Measurements from ENCODE around the gene GARIN5A. TPM values are rescaled to one million over a fixed set of nuclear protein-coding genes. Genes with fewer than 3 reads are reported as not detected.

Gene GARIN5A
- total RNA-seq, 1 donor from 2014 or later: 2.0 TPM

DNA sequence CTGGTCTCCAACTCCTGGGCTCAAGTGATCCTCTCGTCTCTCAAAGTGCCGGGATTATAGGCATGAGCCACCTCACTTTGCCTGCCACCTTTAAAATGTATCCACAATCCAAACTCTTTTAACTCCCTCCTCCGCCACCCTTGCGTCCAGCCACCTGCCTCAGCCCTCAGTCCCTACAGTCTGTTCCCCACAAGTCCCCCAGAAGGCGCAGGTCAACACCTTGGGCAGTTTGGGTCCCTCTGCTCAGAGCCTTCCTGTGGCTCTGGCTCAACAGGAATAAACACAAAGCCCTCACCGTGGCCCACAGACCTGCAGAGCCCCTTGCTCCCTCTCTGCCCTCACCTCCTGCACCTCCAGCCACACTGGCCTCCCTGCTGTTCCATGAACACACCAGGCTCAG, 7.8 kb downstream of the GARIN5A start:
- no peaks in the 10 kb centered on the region for H3K36me3 Mint-ChIP-seq (ENCODE audit: unreplicated experiment)
- H3K4me3 Mint-ChIP-seq (ENCODE audit: unreplicated experiment): no peak overlapping the region
- no peaks in the 10 kb centered on the region for H3K9me3 Mint-ChIP-seq (ENCODE audit: unreplicated experiment)
- H3K4me1 Mint-ChIP-seq (ENCODE audit: unreplicated experiment): no peaks in the 10 kb centered on the region
- H3K27ac Mint-ChIP-seq (ENCODE audit: unreplicated experiment): no peak overlapping the region
- TF ChIP-seq, protein P1, sequence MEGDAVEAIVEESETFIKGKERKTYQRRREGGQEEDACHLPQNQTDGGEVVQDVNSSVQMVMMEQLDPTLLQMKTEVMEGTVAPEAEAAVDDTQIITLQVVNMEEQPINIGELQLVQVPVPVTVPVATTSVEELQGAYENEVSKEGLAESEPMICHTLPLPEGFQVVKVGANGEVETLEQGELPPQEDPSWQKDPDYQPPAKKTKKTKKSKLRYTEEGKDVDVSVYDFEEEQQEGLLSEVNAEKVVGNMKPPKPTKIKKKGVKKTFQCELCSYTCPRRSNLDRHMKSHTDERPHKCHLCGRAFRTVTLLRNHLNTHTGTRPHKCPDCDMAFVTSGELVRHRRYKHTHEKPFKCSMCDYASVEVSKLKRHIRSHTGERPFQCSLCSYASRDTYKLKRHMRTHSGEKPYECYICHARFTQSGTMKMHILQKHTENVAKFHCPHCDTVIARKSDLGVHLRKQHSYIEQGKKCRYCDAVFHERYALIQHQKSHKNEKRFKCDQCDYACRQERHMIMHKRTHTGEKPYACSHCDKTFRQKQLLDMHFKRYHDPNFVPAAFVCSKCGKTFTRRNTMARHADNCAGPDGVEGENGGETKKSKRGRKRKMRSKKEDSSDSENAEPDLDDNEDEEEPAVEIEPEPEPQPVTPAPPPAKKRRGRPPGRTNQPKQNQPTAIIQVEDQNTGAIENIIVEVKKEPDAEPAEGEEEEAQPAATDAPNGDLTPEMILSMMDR (IDR thresholded peaks at IDR 0.05): no peak
- DNase-seq (ENCODE audit: extremely low spot score, unreplicated experiment): no peak
- no peaks in the 10 kb centered on the region for H3K27me3 Mint-ChIP-seq (ENCODE audit: unreplicated experiment)

DNA sequence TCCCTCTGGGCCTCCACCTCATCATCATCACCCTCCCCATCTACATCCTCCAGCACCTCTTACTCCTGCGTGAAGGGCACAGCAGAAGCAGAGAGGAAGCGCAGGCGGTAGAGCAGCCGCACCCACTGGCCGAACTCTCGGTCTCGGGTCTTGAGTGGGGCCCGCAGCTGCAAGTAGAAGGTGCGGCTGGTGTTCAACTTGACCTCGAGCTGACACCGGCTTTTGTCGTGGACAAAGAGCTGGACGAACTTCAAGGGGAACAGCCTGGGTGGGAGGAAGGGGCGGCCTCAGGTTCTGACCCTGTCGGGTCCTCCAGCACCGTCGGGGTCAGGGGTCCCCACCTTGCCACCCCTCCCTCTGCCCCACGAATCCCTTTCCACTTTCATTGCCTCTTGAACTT, 9.1 kb downstream of the GARIN5A start:
- Mint-ChIP-seq H3K27me3 (ENCODE audit: unreplicated experiment) (no peaks in the 10 kb centered on the region), H3K27ac (ENCODE audit: unreplicated experiment) (no peak overlapping the region), H3K9me3 (ENCODE audit: unreplicated experiment) (no peaks in the 10 kb centered on the region), H3K4me1 (ENCODE audit: unreplicated experiment) (no peaks in the 10 kb centered on the region), H3K36me3 (ENCODE audit: unreplicated experiment) (no peaks in the 10 kb centered on the region), H3K4me3 (ENCODE audit: unreplicated experiment) (no peak overlapping the region)
- TF ChIP-seq, protein P1 (IDR thresholded peaks at IDR 0.05): no peak
- DNase-seq (ENCODE audit: extremely low spot score, unreplicated experiment): no peak

DNA sequence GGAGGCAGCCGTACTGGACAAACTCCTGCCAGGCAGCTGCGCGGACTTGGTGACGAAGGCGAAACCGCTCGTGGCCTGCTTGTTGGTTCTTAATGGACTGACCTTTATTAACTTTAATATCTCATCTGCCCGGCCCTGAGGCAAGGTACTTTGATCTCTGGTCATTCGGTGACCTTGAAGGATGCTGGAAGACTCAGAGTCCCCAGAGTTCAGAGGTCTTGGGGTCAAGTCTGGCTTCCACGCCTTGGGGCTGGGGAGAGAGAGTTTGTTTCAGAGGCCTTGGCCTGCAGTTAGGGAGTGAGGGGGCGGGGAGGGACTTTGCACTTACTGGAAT, 10.0 kb downstream of the GARIN5A start:
- TF ChIP-seq, protein P1 (IDR thresholded peaks at IDR 0.05): no peak
- Mint-ChIP-seq H3K4me3 (ENCODE audit: unreplicated experiment) (no peak overlapping the region), H3K27ac (ENCODE audit: unreplicated experiment) (no peak overlapping the region), H3K27me3 (ENCODE audit: unreplicated experiment) (no peaks in the 10 kb centered on the region), H3K9me3 (ENCODE audit: unreplicated experiment) (no peaks in the 10 kb centered on the region), H3K4me1 (ENCODE audit: unreplicated experiment) (no peaks in the 10 kb centered on the region), H3K36me3 (ENCODE audit: unreplicated experiment) (no peaks in the 10 kb centered on the region)
- no peak for DNase-seq (ENCODE audit: extremely low spot score, unreplicated experiment)

DNA sequence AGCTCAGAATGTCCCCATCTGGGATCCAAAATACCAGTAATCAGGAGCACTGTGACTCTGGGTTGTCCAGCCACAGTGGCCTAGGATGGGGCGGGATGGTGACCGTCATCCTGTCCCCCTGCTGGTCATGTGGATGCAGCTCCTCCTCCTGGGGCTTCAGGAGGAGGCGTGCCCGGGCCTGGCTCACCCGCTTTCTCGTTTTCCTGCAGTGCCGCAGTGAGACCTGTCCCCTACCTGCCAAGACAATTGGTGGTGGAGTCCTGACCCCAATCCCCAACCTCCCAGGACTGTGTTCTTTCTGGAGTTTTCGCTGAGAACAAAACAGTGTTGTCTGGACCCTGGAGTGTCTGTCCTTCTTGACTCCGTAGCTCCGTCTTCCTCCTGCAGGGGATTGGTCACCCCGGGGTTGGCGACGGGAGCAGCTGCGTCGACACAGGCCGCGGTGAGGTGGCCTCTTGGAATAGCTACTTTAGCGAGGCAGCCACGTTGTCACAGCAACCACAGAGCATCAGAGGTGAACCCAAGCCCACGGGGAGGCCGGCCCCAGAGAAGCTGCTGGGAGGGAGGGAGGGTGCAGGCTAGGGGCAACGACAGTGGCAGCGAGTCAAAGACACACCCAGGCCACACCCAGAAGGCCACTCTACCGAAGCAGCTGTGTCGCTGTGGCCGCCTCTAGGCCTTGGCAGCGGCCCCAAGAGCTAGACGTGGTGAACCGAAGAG, 10.5 kb downstream of the GARIN5A start:
- TF ChIP-seq, protein P1 (IDR thresholded peaks at IDR 0.05): peak; percentile 11

DNA sequence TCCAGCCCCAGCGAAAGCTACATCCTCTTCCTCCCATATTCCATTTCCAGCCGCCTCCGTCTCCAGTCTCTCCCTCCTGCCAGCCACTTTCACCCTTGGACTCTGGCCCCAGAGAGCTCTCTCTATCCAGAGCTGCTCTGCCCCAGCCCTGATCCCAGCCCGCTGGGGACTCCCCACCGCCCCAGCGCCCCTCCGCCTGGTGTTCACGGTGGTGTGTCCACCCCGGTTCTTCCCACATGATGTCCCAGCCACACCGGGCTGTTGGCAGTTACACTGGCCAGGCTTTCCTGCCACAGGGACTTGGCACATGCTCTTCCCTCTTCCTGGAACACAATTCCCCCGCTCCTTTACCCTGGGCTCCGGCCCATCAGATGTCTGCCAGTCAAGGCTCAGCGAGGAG, 11.6 kb downstream of the GARIN5A start:
- Mint-ChIP-seq H3K4me3 (ENCODE audit: unreplicated experiment) (no peak overlapping the region), H3K4me1 (ENCODE audit: unreplicated experiment) (peaks cover 2% of the 10 kb centered on the region), H3K9me3 (ENCODE audit: unreplicated experiment) (no peaks in the 10 kb centered on the region), H3K36me3 (ENCODE audit: unreplicated experiment) (no peaks in the 10 kb centered on the region), H3K27ac (ENCODE audit: unreplicated experiment) (no peak overlapping the region), H3K27me3 (ENCODE audit: unreplicated experiment) (no peaks in the 10 kb centered on the region)
- TF ChIP-seq, protein P1 (IDR thresholded peaks at IDR 0.05): no peak
- DNase-seq (ENCODE audit: extremely low spot score, unreplicated experiment): no peak

More for the DNA sequence above, 10.5 kb downstream of the GARIN5A start:
- no peaks in the 10 kb centered on the region for H3K9me3 Mint-ChIP-seq (ENCODE audit: unreplicated experiment)
- H3K27me3 Mint-ChIP-seq (ENCODE audit: unreplicated experiment): no peaks in the 10 kb centered on the region
- no peak for DNase-seq (ENCODE audit: extremely low spot score, unreplicated experiment)
- H3K27ac Mint-ChIP-seq (ENCODE audit: unreplicated experiment): no peak overlapping the region
- H3K4me3 Mint-ChIP-seq (ENCODE audit: unreplicated experiment): no peak overlapping the region
- no peaks in the 10 kb centered on the region for H3K36me3 Mint-ChIP-seq (ENCODE audit: unreplicated experiment)
- peaks cover under 1% of the 10 kb centered on the region for H3K4me1 Mint-ChIP-seq (ENCODE audit: unreplicated experiment)

All from osteocyte (in vitro differentiated cells).